Progenitor cell of endocrine pancreas (in vitro differentiated cells): ENCODE data around the gene ARAP1. TPM values are rescaled to one million over a fixed set of nuclear protein-coding genes. Genes with fewer than 3 reads are reported as not detected.

Source experiments
- DNase-seq: peaks from one replicate; pipeline ENCODE4 v3.0.0; 2021; ENCODE audit warnings: low spot score; ENCODE audit not compliant: unreplicated experiment
- H3K27ac Mint-ChIP-seq: 2 replicates; pipeline ENCODE4 v1.8.0; 2021; ENCODE audit warnings: mild to moderate bottlenecking, moderate library complexity, mixed read lengths
- H3K27me3 Mint-ChIP-seq: 2 replicates; pipeline ENCODE4 v1.8.0; 2021; ENCODE audit warnings: mixed read lengths
- H3K36me3 Mint-ChIP-seq: 2 replicates; pipeline ENCODE4 v1.8.0; 2022; ENCODE audit warnings: mixed read lengths; ENCODE audit not compliant: insufficient read depth
- H3K4me1 Mint-ChIP-seq: 2 replicates; pipeline ENCODE4 v1.8.0; 2021; ENCODE audit warnings: low read depth, mixed read lengths
- H3K4me3 Mint-ChIP-seq: 2 replicates; pipeline ENCODE4 v1.8.0; 2021; ENCODE audit warnings: low read depth, mild to moderate bottlenecking, moderate library complexity, mixed read lengths
- H3K9me3 Mint-ChIP-seq: 2 replicates; pipeline ENCODE4 v1.8.0; 2021; ENCODE audit warnings: low read depth, mixed read lengths
- CTCF ChIP-seq: fragments of 200-600 bp; sonication (generic); IDR thresholded peaks from one replicate; pipeline ENCODE4 v1.5.0; 2021; ENCODE audit warnings: antibody characterized with exemption, mild to moderate bottlenecking; ENCODE audit not compliant: unreplicated experiment
- total RNA-seq: library from RNA; stranded (reverse); gene quantifications from 2 replicates; pipeline ENCODE4 v1.2.1, GENCODE V29; 2021

The ARAP1 gene
- total RNA-seq, 1 donor from 2014 or later, result 86.7 TPM

GRCh38 chr11:72774499-72774898 lies 22.3 kb upstream of the ARAP1 start:
- no peaks in the 10 kb centered on the region for H3K27me3 Mint-ChIP-seq

GRCh38 chr11:72773696-72774095 lies 21.5 kb upstream of the ARAP1 start:
- peaks cover 6% of the 10 kb centered on the region for H3K36me3 Mint-ChIP-seq
- H3K4me3 Mint-ChIP-seq, result no peak overlapping the region
- H3K27me3 Mint-ChIP-seq, result no peaks in the 10 kb centered on the region
- no peak overlapping the region for H3K27ac Mint-ChIP-seq
- no peak for DNase-seq
- H3K4me1 Mint-ChIP-seq, result peaks cover 35% of the 10 kb centered on the region
- H3K9me3 Mint-ChIP-seq, result no peaks in the 10 kb centered on the region
- no peak for TF ChIP-seq CTCF

More at GRCh38 chr11:72774499-72774898, 22.3 kb upstream of the ARAP1 start:
- no peaks in the 10 kb centered on the region for H3K9me3 Mint-ChIP-seq
- no peak overlapping the region for H3K4me3 Mint-ChIP-seq
- H3K4me1 Mint-ChIP-seq, result peaks cover 43% of the 10 kb centered on the region
- no peak for TF ChIP-seq CTCF
- peaks cover 6% of the 10 kb centered on the region for H3K36me3 Mint-ChIP-seq
- no peak for DNase-seq
- H3K27ac Mint-ChIP-seq, result no peak overlapping the region

DNA sequence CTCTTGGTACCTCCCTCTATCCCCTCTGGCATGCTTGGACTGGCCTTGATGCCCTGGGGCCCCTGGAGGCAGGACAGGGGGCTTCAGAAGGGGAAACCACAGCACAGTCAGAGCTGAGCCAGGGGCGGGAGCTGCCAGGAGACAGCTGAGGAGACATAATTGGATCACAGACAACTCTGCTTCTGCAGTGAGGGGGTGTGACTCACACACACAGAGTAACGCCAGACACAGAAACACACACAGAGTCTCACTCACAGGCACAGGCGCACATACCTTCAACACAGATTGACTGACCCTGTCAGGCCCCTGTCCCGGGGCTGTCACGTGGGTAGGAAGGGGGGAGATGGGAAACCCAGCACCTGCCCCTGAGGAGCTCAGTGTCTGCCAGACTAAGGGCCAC lies 21.1 kb upstream of the ARAP1 start:
- Mint-ChIP-seq H3K27me3 (no peaks in the 10 kb centered on the region), H3K4me1 (peaks cover 33% of the 10 kb centered on the region), H3K36me3 (peaks cover 6% of the 10 kb centered on the region), H3K9me3 (no peaks in the 10 kb centered on the region), H3K4me3 (no peak overlapping the region), H3K27ac (no peak overlapping the region)
- DNase-seq, result no peak
- no peak for TF ChIP-seq CTCF

- H3K36me3 Mint-ChIP-seq, result peaks cover 6% of the 10 kb centered on the region
- no peak for TF ChIP-seq CTCF
- DNase-seq, result no peak
- peaks cover 25% of the 10 kb centered on the region for H3K4me1 Mint-ChIP-seq
- no peaks in the 10 kb centered on the region for H3K27me3 Mint-ChIP-seq
- no peaks in the 10 kb centered on the region for H3K9me3 Mint-ChIP-seq
- H3K27ac Mint-ChIP-seq, result no peak overlapping the region
- no peak overlapping the region for H3K4me3 Mint-ChIP-seq
These were observed 19.9 kb upstream of the ARAP1 start for GRCh38 chr11:72772059-72772458.

GRCh38 chr11:72771507-72771906 lies 19.3 kb upstream of the ARAP1 start:
- Mint-ChIP-seq H3K4me1 (peaks cover 26% of the 10 kb centered on the region), H3K4me3 (no peak overlapping the region), H3K9me3 (no peaks in the 10 kb centered on the region), H3K27ac (no peak overlapping the region), H3K27me3 (no peaks in the 10 kb centered on the region), H3K36me3 (peaks cover 6% of the 10 kb centered on the region)
- TF ChIP-seq CTCF, result no peak
- no peak for DNase-seq
